ENCODE measurements around the gene RAB5IF. TPM values are rescaled to one million over a fixed set of nuclear protein-coding genes. Genes with fewer than 3 reads are reported as not detected.

The RAB5IF gene
- total RNA-seq, 4 donors from 2014 or later, result 60.2 to 94.8 (median 81.6) TPM

- DNase-seq (ENCODE audit: extremely low spot score), result no peak
- no peak overlapping the region for H3K4me3 ChIP-seq
- 91% methylated on average over 9 of the region's 9 CpGs for WGBS
- H3K4me1 ChIP-seq, result no peaks in the 10 kb centered on the region
- peaks cover 34 to 67% (median 58%) of the 10 kb centered on the region in 4 donors for H3K36me3 ChIP-seq
- no peaks in the 10 kb centered on the region for H3K9me3 ChIP-seq
- H3K27me3 ChIP-seq, result no peaks in the 10 kb centered on the region
- TF ChIP-seq POLR2A (IDR thresholded peaks at IDR 0.05; ENCODE audit: low read depth) (no peak), EP300 (IDR thresholded peaks at IDR 0.05) (no peak), POLR2AphosphoS5 (IDR thresholded peaks at IDR 0.05) (no peak)
- TF ChIP-seq, protein P1, sequence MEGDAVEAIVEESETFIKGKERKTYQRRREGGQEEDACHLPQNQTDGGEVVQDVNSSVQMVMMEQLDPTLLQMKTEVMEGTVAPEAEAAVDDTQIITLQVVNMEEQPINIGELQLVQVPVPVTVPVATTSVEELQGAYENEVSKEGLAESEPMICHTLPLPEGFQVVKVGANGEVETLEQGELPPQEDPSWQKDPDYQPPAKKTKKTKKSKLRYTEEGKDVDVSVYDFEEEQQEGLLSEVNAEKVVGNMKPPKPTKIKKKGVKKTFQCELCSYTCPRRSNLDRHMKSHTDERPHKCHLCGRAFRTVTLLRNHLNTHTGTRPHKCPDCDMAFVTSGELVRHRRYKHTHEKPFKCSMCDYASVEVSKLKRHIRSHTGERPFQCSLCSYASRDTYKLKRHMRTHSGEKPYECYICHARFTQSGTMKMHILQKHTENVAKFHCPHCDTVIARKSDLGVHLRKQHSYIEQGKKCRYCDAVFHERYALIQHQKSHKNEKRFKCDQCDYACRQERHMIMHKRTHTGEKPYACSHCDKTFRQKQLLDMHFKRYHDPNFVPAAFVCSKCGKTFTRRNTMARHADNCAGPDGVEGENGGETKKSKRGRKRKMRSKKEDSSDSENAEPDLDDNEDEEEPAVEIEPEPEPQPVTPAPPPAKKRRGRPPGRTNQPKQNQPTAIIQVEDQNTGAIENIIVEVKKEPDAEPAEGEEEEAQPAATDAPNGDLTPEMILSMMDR (IDR thresholded peaks at IDR 0.05), result no peak
- intact Hi-C loops (cut with DNase I), result no loop called here
- no peak overlapping the region for H3K27ac ChIP-seq (replicated peaks in 1 of 4)
These were observed 47.9 kb downstream of the RAB5IF start for GRCh38 chr20:36653456-36653855.

- 93% methylated on average over 8 of the region's 8 CpGs for WGBS
- intact Hi-C loops (cut with DNase I), result no loop called here
- DNase-seq (ENCODE audit: extremely low spot score), result no peak
- Histone ChIP-seq H3K27ac (replicated peaks in 1 of 4) (no peak overlapping the region), H3K36me3 (peaks cover 34 to 78% (median 65%) of the 10 kb centered on the region in 4 donors), H3K9me3 (no peaks in the 10 kb centered on the region), H3K4me3 (no peak overlapping the region), H3K27me3 (no peaks in the 10 kb centered on the region), H3K4me1 (no peaks in the 10 kb centered on the region)
- TF ChIP-seq EP300 (IDR thresholded peaks at IDR 0.05) (no peak), POLR2AphosphoS5 (IDR thresholded peaks at IDR 0.05) (no peak), POLR2A (IDR thresholded peaks at IDR 0.05; ENCODE audit: low read depth) (no peak)
- TF ChIP-seq, protein P1 (IDR thresholded peaks at IDR 0.05), result no peak
These were observed 48.9 kb downstream of the RAB5IF start for GRCh38 chr20:36654506-36654905.

- DNase-seq (ENCODE audit: extremely low spot score), result no peak
These were observed 49.4 kb downstream of the RAB5IF start for GRCh38 chr20:36655004-36655403.

DNA sequence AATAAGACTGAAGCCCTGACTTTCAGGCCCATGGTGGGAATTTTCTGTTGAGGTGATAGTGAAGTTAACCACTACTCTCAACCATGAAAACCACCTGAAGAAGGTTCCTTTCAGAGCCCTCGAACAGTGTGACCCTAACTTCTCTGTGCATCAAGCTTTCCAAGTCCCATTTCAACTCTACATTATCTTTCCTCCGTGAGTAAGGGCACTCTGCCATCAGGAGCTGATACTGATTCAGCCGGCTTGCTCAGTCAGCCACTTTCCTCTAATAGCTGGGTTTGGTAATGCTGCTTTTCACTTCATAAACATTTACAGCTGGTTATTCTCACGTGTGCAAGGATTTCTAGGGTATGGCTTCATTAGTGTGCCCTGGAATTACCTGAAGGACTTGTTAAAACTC is 51.2 kb downstream of the RAB5IF start:
- no peak overlapping the region for H3K4me3 ChIP-seq
- no peaks in the 10 kb centered on the region for H3K4me1 ChIP-seq
- WGBS, result 69% methylated on average over 4 of the region's 4 CpGs
- H3K36me3 ChIP-seq, result peaks cover 28 to 86% (median 72%) of the 10 kb centered on the region in 4 donors
- intact Hi-C loops (cut with DNase I), result no loop called here
- no peaks in the 10 kb centered on the region for H3K9me3 ChIP-seq
- DNase-seq (ENCODE audit: extremely low spot score), result no peak
- no peaks in the 10 kb centered on the region for H3K27me3 ChIP-seq
- H3K27ac ChIP-seq (replicated peaks in 1 of 4), result no peak overlapping the region
- TF ChIP-seq POLR2A (IDR thresholded peaks at IDR 0.05; ENCODE audit: low read depth) (no peak), EP300 (IDR thresholded peaks at IDR 0.05) (no peak), POLR2AphosphoS5 (IDR thresholded peaks at IDR 0.05) (no peak)
- TF ChIP-seq, protein P1 (IDR thresholded peaks at IDR 0.05), result no peak

More at GRCh38 chr20:36655004-36655403, 49.4 kb downstream of the RAB5IF start:
- Histone ChIP-seq H3K4me3 (no peak overlapping the region), H3K9me3 (no peaks in the 10 kb centered on the region), H3K27me3 (no peaks in the 10 kb centered on the region), H3K36me3 (peaks cover 34 to 83% (median 70%) of the 10 kb centered on the region in 4 donors), H3K4me1 (no peaks in the 10 kb centered on the region), H3K27ac (replicated peaks in 1 of 4) (no peak overlapping the region)
- TF ChIP-seq POLR2A (IDR thresholded peaks at IDR 0.05; ENCODE audit: low read depth), result no peak
- TF ChIP-seq EP300 (IDR thresholded peaks at IDR 0.05), result no peak
- TF ChIP-seq POLR2AphosphoS5 (IDR thresholded peaks at IDR 0.05), result no peak
- TF ChIP-seq, protein P1 (IDR thresholded peaks at IDR 0.05), result no peak
- intact Hi-C loops (cut with DNase I), result no loop called here
- WGBS, result 100% methylated on average over 3 of the region's 3 CpGs

- no peak for TF ChIP-seq POLR2AphosphoS5 (IDR thresholded peaks at IDR 0.05)
- no peak for DNase-seq (ENCODE audit: extremely low spot score)
- H3K36me3 ChIP-seq, result peaks cover 12 to 87% (median 65%) of the 10 kb centered on the region in 4 donors
- 86% methylated on average over 3 of the region's 3 CpGs for WGBS
- no peaks in the 10 kb centered on the region for H3K9me3 ChIP-seq
- H3K4me1 ChIP-seq, result no peaks in the 10 kb centered on the region
- no peak overlapping the region for H3K27ac ChIP-seq (replicated peaks in 1 of 4)
- no peaks in the 10 kb centered on the region for H3K27me3 ChIP-seq
- intact Hi-C loops (cut with DNase I), result no loop called here
- no peak overlapping the region for H3K4me3 ChIP-seq
These were observed 52.7 kb downstream of the RAB5IF start for GRCh38 chr20:36658300-36658699.

Small RNAs within 50 kb of the gene (small RNA-seq; reads per million reads assigned to genes)
- gene RF00017, result 0 reads per million in 3 donors

Other genes starting within 250 kb of the RAB5IF start
- gene MYL9, start 64.3 kb upstream of the RAB5IF start, total RNA-seq, result 1,000 to 10,000 TPM; 2,169 to 3,466 (median 2,516) TPM
- gene TGIF2, start 32.2 kb upstream of the RAB5IF start, total RNA-seq, result 10 to 100 TPM in 2 of 4 donors, 1 to 10 TPM in 2; 5.8 to 18.5 (median 10.6) TPM
- under 1 TPM; 0.26 to 0.99 (median 0.35) TPM for gene SLA2, start 40.4 kb downstream of the RAB5IF start, total RNA-seq
- 10 to 100 TPM; 17.1 to 22.8 (median 22.3) TPM for gene NDRG3, start 140.3 kb downstream of the RAB5IF start, total RNA-seq
- 1 to 10 TPM; 5.1 to 7.5 (median 6.3) TPM for gene DSN1, start 168.0 kb downstream of the RAB5IF start, total RNA-seq

All from esophagus muscularis mucosa (tissue), 4 donors.